Osteocyte (in vitro differentiated cells): Measurements from ENCODE around the gene LRRK1. TPM values are rescaled to one million over a fixed set of nuclear protein-coding genes. Genes with fewer than 3 reads are reported as not detected.
"Not testable (repeated sequence)": the region's sequence is repeated elsewhere in the genome, so short reads cannot be mapped to it uniquely, and the experiment has no call there.

Experiments used
- DNase-seq: peaks from one replicate; pipeline ENCODE4 v3.0.0; 2021; ENCODE audit warnings: mixed read lengths; ENCODE audit not compliant: unreplicated experiment; ENCODE audit errors: extremely low spot score
- H3K27ac Mint-ChIP-seq: one replicate; pipeline ENCODE4 v1.8.0; 2021; ENCODE audit warnings: mild to moderate bottlenecking, mixed read lengths; ENCODE audit not compliant: unreplicated experiment
- H3K27me3 Mint-ChIP-seq: one replicate; pipeline ENCODE4 v1.8.0; 2021; ENCODE audit warnings: mixed read lengths; ENCODE audit not compliant: unreplicated experiment
- H3K36me3 Mint-ChIP-seq: one replicate; pipeline ENCODE4 v1.8.0; 2021; ENCODE audit warnings: mixed read lengths; ENCODE audit not compliant: unreplicated experiment
- H3K4me1 Mint-ChIP-seq: one replicate; pipeline ENCODE4 v1.8.0; 2021; ENCODE audit warnings: mixed read lengths; ENCODE audit not compliant: unreplicated experiment
- H3K4me3 Mint-ChIP-seq: one replicate; pipeline ENCODE4 v1.8.0; 2021; ENCODE audit warnings: mild to moderate bottlenecking, moderate library complexity, mixed read lengths; ENCODE audit not compliant: unreplicated experiment
- H3K9me3 Mint-ChIP-seq: one replicate; pipeline ENCODE4 v1.8.0; 2021; ENCODE audit warnings: mixed read lengths; ENCODE audit not compliant: unreplicated experiment
- CTCF ChIP-seq: fragments of 200-600 bp; sonication (generic); IDR thresholded peaks from 2 replicates; pipeline ENCODE4 v1.5.0; 2021; ENCODE audit warnings: antibody characterized with exemption, mild to moderate bottlenecking, moderate library complexity
- total RNA-seq: library from RNA; stranded (reverse); gene quantifications from 2 replicates; pipeline ENCODE4 v1.2.1, GENCODE V29; 2021

The LRRK1 gene
- total RNA-seq, 1 donor from 2014 or later = 10.8 TPM

- H3K36me3 Mint-ChIP-seq = no peaks in the 10 kb centered on the region
- H3K9me3 Mint-ChIP-seq = no peaks in the 10 kb centered on the region
- no peak for TF ChIP-seq CTCF
- peaks cover 36% of the 10 kb centered on the region for H3K4me1 Mint-ChIP-seq
- H3K27me3 Mint-ChIP-seq = no peaks in the 10 kb centered on the region
- peak overlapping the region; percentile 53 for H3K27ac Mint-ChIP-seq
- no peak for DNase-seq
- H3K4me3 Mint-ChIP-seq = no peak overlapping the region
These were observed 150.5 kb downstream of the LRRK1 start for GRCh38 chr15:101069654-101069973.

GRCh38 chr15:101070024-101070423, 150.9 kb downstream of the LRRK1 start:
- Mint-ChIP-seq H3K9me3 (no peaks in the 10 kb centered on the region), H3K4me1 (peaks cover 36% of the 10 kb centered on the region), H3K36me3 (no peaks in the 10 kb centered on the region), H3K4me3 (no peak overlapping the region), H3K27ac (peak overlapping the region; percentile 84), H3K27me3 (no peaks in the 10 kb centered on the region)
- TF ChIP-seq CTCF = no peak
- DNase-seq = no peak

- Mint-ChIP-seq H3K4me1 (peaks cover 36% of the 10 kb centered on the region), H3K36me3 (no peaks in the 10 kb centered on the region), H3K27ac (peak overlapping the region; percentile 84), H3K4me3 (no peak overlapping the region), H3K27me3 (no peaks in the 10 kb centered on the region), H3K9me3 (no peaks in the 10 kb centered on the region)
- DNase-seq = no peak
- no peak for TF ChIP-seq CTCF
These were observed 151.5 kb downstream of the LRRK1 start for GRCh38 chr15:101070502-101071273.

- peaks cover 36% of the 10 kb centered on the region for H3K4me1 Mint-ChIP-seq
- H3K27ac Mint-ChIP-seq = no peak overlapping the region
- no peak for TF ChIP-seq CTCF
- DNase-seq = no peak
- H3K36me3 Mint-ChIP-seq = no peaks in the 10 kb centered on the region
- H3K4me3 Mint-ChIP-seq = no peak overlapping the region
- H3K9me3 Mint-ChIP-seq = no peaks in the 10 kb centered on the region
- H3K27me3 Mint-ChIP-seq = no peaks in the 10 kb centered on the region
These were observed 152.5 kb downstream of the LRRK1 start for GRCh38 chr15:101071651-101072050.

- DNase-seq, H3K27me3 Mint-ChIP-seq, H3K4me3 Mint-ChIP-seq, H3K27ac Mint-ChIP-seq, H3K9me3 Mint-ChIP-seq, H3K36me3 Mint-ChIP-seq: not testable (repeated sequence)
- peaks cover 36% of the 10 kb centered on the region for H3K4me1 Mint-ChIP-seq
These were observed 153.1 kb downstream of the LRRK1 start for GRCh38 chr15:101072235-101072634.

GRCh38 chr15:101077806-101078668, 158.9 kb downstream of the LRRK1 start:
- not testable (repeated sequence) for H3K36me3 Mint-ChIP-seq, H3K27me3 Mint-ChIP-seq, H3K4me3 Mint-ChIP-seq, H3K27ac Mint-ChIP-seq, H3K9me3 Mint-ChIP-seq, DNase-seq, H3K4me1 Mint-ChIP-seq
